SK-N-MC (cell line): ENCODE results near the gene RPS26.
"Not testable (repeated sequence)": the region's sequence is repeated elsewhere in the genome, so short reads cannot be mapped to it uniquely, and the experiment has no call there.

ENCODE experiments used
- DNase-seq: peaks from one replicate; pipeline ENCODE4 v3.0.0-alpha.2; 2011; ENCODE audit warnings: low read depth, low spot score
- H3K27ac ChIP-seq: fragments of 200-600 bp; sonication (generic); 2 replicates; pipeline ENCODE4 v1.5.1; 2016; ENCODE audit warnings: mixed run types
- H3K36me3 ChIP-seq: fragments of 200-600 bp; sonication (generic); 2 replicates; pipeline ENCODE4 v1.6.1; 2017; ENCODE audit warnings: antibody characterized with exemption, low read length, mixed read lengths; ENCODE audit not compliant: insufficient read depth
- H3K4me3 ChIP-seq: fragments of 200-600 bp; sonication (generic); 2 replicates; pipeline ENCODE4 v1.5.1; 2016
- H3K9ac ChIP-seq: fragments of 200-600 bp; sonication (generic); 2 replicates; pipeline ENCODE4 v1.8.0; 2017; ENCODE audit warnings: mixed run types, mixed read lengths; ENCODE audit not compliant: insufficient read length
- H3K9me3 ChIP-seq: fragments of 200-600 bp; sonication (generic); 2 replicates; pipeline ENCODE4 v1.6.1; 2017; ENCODE audit warnings: low read depth, mild to moderate bottlenecking, antibody characterized with exemption, low read length, moderate library complexity, mixed read lengths
- EZH2 ChIP-seq: fragments of 200-600 bp; sonication (generic); IDR thresholded peaks from one replicate; pipeline ENCODE4 v1.6.1; 2017; ENCODE audit warnings: antibody characterized with exemption
- FOXP2 ChIP-seq: optimal IDR thresholded peaks from 2 replicates; pipeline ENCODE3; 2011; ENCODE audit warnings: mild to moderate bottlenecking, moderate library complexity; ENCODE audit not compliant: insufficient read depth; ENCODE audit errors: extremely low read length, control extremely low read depth
- POLR2AphosphoS5 ChIP-seq: IDR thresholded peaks from 2 replicates; pipeline ENCODE4 v1.6.1; 2012; ENCODE audit warnings: mild to moderate bottlenecking, low read depth, low read length, borderline replicate concordance

The RPS26 gene

GRCh38 chr12:56053407-56053893 is 11.7 kb downstream of the RPS26 start:
- DNase-seq, result no peak
- Histone ChIP-seq H3K27ac (no peak overlapping the region), H3K9me3 (no peaks in the 10 kb centered on the region), H3K9ac (no peak overlapping the region), H3K36me3 (no peaks in the 10 kb centered on the region), H3K4me3 (no peak overlapping the region)
- TF ChIP-seq EZH2 (no peak), POLR2AphosphoS5 (no peak), FOXP2 (no peak)

GRCh38 chr12:56059964-56060363 is 18.2 kb downstream of the RPS26 start:
- not testable (repeated sequence) for DNase-seq, H3K4me3 ChIP-seq, H3K9ac ChIP-seq, H3K27ac ChIP-seq, H3K9me3 ChIP-seq, H3K36me3 ChIP-seq

- Histone ChIP-seq H3K36me3 (no peaks in the 10 kb centered on the region), H3K9ac (no peak overlapping the region), H3K9me3 (no peaks in the 10 kb centered on the region), H3K27ac (no peak overlapping the region), H3K4me3 (no peak overlapping the region)
- TF ChIP-seq FOXP2 (no peak), POLR2AphosphoS5 (no peak), EZH2 (no peak)
- no peak for DNase-seq
Measured at GRCh38 chr12:56061982-56062381, 20.3 kb downstream of the RPS26 start.

- H3K4me3 ChIP-seq, result no peak overlapping the region
- no peak for TF ChIP-seq FOXP2
- TF ChIP-seq EZH2, result no peak
- TF ChIP-seq POLR2AphosphoS5, result no peak
- no peaks in the 10 kb centered on the region for H3K36me3 ChIP-seq
- no peaks in the 10 kb centered on the region for H3K9me3 ChIP-seq
- H3K27ac ChIP-seq, result peak overlapping the region; percentile 87
- no peak for DNase-seq
- peak overlapping the region; percentile 53 for H3K9ac ChIP-seq
Measured at GRCh38 chr12:56062996-56063395, 21.3 kb downstream of the RPS26 start.

GRCh38 chr12:56071648-56072047 is 29.9 kb downstream of the RPS26 start:
- Histone ChIP-seq H3K27ac (no peak overlapping the region), H3K9me3 (no peaks in the 10 kb centered on the region), H3K9ac (no peak overlapping the region), H3K36me3 (no peaks in the 10 kb centered on the region), H3K4me3 (no peak overlapping the region)
- no peak for DNase-seq
- TF ChIP-seq POLR2AphosphoS5 (no peak), FOXP2 (no peak)

- no peak for DNase-seq
Measured at GRCh38 chr12:56074396-56074795, 32.7 kb downstream of the RPS26 start.

GRCh38 chr12:56077966-56078365 is 36.2 kb downstream of the RPS26 start:
- H3K9ac ChIP-seq, H3K27ac ChIP-seq, DNase-seq, H3K9me3 ChIP-seq, H3K36me3 ChIP-seq, H3K4me3 ChIP-seq: not testable (repeated sequence)

More at GRCh38 chr12:56074396-56074795, 32.7 kb downstream of the RPS26 start:
- H3K9me3 ChIP-seq, result no peaks in the 10 kb centered on the region
- H3K9ac ChIP-seq, result no peak overlapping the region
- TF ChIP-seq EZH2 (no peak), POLR2AphosphoS5 (no peak), FOXP2 (no peak)
- H3K27ac ChIP-seq, result no peak overlapping the region
- H3K4me3 ChIP-seq, result no peak overlapping the region
- H3K36me3 ChIP-seq, result no peaks in the 10 kb centered on the region

GRCh38 chr12:56078427-56078826 is 36.7 kb downstream of the RPS26 start:
- Histone ChIP-seq H3K27ac (no peak overlapping the region), H3K9ac (no peak overlapping the region), H3K9me3 (no peaks in the 10 kb centered on the region), H3K4me3 (no peak overlapping the region; the same call in 1 of the 2 replicates), H3K36me3 (no peaks in the 10 kb centered on the region)
- TF ChIP-seq EZH2, result no peak
- TF ChIP-seq POLR2AphosphoS5, result no peak
- TF ChIP-seq FOXP2, result no peak
- no peak for DNase-seq

GRCh38 chr12:56078931-56079722 is 37.4 kb downstream of the RPS26 start:
- H3K9ac ChIP-seq, result peak overlapping the region; percentile 61
- no peak for DNase-seq
- H3K9me3 ChIP-seq, result no peaks in the 10 kb centered on the region
- no peaks in the 10 kb centered on the region for H3K36me3 ChIP-seq
- peak overlapping the region; percentile 93 for H3K4me3 ChIP-seq
- no peak overlapping the region for H3K27ac ChIP-seq
- no peak for TF ChIP-seq EZH2
- no peak for TF ChIP-seq FOXP2
